GM21529 (cell line): ENCODE results near the gene UBE2R2.
"Not testable (repeated sequence)": the region's sequence is repeated elsewhere in the genome, so short reads cannot be mapped to it uniquely, and the experiment has no call there.

Experiments
- ATAC-seq: cut with Tn5 transposase; IDR thresholded peaks from one replicate; pipeline ENCODE4 v1.9.1; 2021; ENCODE audit not compliant: unreplicated experiment

Gene UBE2R2

DNA sequence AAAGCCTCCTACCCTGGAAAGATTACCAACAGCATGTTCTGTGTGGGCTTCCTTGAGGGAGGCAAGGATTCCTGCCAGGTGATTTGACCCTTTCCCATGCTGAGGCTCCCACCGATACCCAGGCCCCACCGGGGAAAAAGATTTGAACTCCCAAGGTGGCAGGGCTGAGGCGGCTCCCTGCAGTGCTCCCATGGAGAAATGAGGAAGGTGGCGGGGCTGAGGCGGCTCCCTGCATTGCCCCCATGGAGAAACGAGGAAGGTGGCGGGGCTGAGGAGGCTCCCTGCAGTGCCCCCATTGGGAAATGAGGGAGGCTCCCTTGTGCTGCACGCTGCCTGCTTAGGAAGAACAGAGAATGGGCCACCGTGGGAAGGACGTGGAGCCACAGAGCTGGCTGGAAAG lies 18.4 kb upstream of the UBE2R2 start:
- ATAC-seq: no peak

- ATAC-seq: no peak
Measured at GRCh38 chr9:33799928-33800704, 16.8 kb upstream of the UBE2R2 start.

DNA sequence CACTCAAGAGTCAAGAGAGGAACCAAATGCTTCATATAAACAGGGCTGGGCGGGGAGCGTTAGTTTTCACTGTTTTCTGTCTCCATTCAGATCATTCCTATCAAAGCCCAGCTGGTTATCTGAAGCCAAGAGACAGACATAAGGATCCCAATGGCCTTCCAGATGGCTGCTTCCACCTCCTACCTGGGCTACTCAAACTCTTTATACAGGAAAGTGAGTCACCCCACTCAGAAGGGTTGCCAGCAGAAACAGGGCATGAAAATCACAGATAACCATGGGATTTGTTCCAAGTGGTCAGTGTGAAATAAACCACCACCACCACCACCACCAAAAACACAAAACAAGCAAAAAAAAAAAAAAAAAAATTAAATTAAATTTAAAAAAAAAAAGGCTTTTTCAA lies 16.1 kb upstream of the UBE2R2 start:
- ATAC-seq: no peak

GRCh38 chr9:33801943-33802500 lies 14.9 kb upstream of the UBE2R2 start:
- not testable (repeated sequence) for ATAC-seq

DNA sequence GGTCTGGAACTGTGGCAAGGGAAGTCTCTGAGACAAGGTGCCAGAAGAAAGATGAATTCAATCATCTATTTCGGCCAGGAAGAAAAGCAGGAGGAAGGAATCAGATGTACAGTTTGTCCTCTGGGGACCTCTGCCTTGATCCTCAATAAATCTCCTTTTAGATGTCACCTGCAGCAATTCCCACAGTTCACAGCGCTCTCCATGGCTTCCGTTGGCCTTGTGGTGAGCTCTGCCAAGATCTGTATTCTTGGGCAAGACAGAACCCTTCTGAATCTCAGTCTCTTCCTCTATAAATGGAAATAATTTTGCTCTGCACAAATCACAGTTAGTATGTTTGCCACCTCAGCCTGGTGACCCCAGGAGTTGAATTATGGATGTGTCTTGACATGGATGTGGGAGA lies 12.8 kb upstream of the UBE2R2 start:
- ATAC-seq: not testable (repeated sequence)

DNA sequence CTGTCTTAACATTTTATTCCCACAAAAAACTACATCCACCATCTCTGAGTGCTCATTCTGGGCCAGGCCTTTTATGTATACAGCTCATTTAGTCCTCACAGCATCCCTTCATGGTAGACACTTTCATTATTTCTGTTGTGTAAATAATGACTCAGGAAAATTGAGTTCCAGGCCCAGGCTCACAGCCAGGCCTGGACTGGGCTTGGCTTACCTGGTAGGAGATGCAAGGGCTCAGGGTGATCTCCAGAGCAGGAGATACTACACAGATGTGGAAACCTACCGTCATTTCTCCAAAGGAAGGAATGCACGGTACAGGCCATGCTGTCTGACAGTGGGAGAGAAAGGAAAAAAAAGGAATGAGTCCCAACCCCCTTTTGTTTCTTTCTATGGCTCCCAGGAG lies 9.8 kb upstream of the UBE2R2 start:
- not testable (repeated sequence) for ATAC-seq

DNA sequence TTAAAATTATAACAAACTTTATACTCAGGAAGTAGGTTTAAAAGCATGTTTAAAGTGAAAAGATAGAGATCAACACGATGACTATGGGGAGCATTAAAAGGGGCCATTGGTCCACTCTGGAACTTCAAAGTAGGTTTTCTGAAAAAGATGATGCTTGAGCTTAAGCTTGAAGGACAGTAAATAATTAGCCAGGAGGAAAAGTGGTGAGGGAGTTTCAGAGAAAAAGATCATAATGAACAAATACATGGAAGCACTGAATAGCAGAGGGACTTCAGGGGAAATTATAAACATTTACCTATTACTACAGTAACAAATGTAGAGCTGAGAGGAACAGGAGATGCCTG lies 8.0 kb upstream of the UBE2R2 start:
- ATAC-seq: not testable (repeated sequence)

GRCh38 chr9:33809506-33809905 lies 7.5 kb upstream of the UBE2R2 start:
- no peak for ATAC-seq

GRCh38 chr9:33813712-33814641 lies 3.0 kb upstream of the UBE2R2 start:
- no peak for ATAC-seq

GRCh38 chr9:33815781-33816180 lies 1.2 kb upstream of the UBE2R2 start:
- ATAC-seq: no peak

DNA sequence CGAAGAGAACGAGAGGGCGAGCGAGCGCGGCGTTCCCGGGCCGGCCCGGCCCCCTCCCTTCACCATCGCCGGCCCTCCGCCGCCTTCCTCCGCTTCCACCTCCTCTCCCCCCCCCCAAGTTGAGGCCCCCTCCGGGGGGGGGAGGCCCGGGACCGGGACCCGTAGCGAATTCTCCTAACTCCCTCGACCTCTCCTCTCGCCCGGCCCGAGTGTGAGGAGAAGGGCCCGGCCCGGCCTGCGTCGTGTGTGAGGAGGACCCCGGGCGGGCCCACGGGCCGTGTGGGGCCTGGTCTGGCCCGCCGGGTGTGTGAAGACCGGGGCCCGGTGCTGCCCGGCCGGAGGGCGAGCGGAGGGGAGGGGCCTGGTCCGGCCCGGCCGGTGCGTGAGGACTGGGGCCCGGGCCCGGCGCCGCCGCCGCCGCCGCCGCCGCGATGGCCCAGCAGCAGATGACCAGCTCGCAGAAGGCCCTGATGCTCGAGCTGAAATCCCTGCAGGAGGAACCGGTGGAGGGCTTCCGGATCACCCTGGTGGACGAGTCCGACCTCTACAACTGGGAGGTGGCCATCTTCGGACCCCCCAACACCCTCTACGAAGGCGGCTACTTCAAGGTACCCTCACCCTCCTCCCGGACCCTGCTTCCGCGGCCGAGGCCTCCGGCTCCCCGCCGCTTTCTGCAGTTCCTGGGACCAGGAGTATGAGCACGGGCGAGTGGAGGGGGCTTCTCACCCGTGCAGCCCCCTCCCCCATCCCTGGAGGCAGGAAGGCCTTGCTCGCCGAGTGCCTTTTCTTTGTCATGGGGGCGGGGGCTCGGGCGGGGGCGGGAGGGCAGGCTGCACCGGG lies 587 bp downstream of the UBE2R2 start:
- peak; percentile 18 for ATAC-seq

DNA sequence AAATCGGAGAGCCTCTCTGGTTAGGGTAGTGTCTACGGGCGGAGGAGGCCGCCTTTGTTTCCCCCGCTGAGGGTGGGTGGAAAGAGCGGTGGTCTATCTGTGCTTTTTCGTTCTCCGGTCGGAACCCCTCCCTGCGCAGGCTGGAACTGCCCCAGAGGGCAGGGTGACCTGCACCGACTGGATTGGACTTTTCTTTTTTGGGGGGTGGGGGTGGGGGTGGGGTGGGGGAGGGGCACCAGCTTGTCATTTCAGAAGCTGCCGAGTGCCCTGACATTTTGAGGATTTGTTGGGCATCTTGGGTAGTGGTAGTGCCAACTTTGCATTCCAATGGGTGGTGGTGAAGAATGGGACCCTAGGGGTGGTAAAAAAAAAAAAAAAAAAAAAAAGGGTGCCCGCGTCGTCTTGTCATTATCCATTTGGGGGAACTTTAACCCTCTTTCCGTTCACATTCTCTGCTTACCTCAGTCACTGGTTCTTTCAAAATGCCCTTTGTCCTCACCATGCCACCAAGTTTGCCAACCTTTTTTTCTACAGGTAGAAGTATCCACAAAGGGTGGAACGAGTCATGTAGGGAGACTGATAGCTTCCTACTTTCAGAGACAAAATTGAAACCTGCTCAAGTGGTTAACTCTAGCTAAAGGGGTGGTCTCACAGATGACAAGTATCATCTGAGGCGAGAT lies 1.3 kb downstream of the UBE2R2 start:
- ATAC-seq: peak; percentile 7

DNA sequence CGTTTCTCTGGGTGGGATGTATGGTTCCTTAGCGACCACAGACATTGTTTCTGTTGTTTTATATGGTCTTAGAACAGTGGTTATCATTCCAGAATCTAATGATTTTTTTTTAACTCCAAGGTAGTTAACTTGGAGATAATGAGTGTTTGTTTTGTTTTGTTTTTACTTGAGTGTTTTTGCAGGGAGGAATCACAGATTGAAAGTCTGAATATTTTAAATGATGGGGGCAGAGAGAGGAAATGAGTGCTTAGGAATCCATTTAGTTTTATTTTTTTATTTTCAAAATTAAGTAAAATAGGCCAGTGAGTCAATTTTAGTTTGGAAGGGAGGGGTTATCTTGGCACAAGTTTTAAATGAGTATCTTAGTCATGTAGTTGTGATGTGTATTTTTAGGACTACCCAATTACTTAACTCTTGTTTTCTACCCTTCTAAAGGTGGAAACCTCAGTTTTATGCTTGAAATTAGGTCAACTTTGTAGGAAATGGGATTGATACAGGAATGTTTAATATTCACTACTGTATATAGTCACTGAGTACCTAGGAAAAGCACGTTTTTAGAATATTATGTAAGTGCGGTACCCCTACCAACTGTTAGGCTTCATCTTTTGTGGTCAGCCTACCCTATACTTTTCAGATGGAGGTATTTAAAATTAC lies 2.0 kb downstream of the UBE2R2 start:
- no peak for ATAC-seq

GRCh38 chr9:33820231-33820745 lies 3.3 kb downstream of the UBE2R2 start:
- ATAC-seq: no peak

DNA sequence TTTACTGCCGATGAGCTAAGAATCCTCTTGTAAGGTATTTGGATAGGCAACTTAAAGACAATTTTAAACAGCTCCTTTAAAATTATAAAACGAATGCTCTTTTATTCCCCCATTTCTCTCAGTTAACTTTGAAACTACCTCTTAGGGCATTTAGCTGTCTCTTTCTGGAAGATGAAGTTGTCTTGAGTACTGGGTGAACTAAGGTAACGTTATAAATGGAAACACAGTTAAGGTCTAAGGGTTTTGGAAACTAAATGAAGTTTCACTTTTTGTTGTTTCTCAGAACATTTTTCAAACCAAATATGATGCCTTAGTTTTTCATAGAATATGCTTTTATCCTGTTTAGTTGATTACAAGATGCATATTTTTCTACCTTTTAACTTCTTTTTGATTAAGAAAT lies 6.8 kb downstream of the UBE2R2 start:
- no peak for ATAC-seq

GRCh38 chr9:33827285-33827684 lies 10.3 kb downstream of the UBE2R2 start:
- not testable (repeated sequence) for ATAC-seq

DNA sequence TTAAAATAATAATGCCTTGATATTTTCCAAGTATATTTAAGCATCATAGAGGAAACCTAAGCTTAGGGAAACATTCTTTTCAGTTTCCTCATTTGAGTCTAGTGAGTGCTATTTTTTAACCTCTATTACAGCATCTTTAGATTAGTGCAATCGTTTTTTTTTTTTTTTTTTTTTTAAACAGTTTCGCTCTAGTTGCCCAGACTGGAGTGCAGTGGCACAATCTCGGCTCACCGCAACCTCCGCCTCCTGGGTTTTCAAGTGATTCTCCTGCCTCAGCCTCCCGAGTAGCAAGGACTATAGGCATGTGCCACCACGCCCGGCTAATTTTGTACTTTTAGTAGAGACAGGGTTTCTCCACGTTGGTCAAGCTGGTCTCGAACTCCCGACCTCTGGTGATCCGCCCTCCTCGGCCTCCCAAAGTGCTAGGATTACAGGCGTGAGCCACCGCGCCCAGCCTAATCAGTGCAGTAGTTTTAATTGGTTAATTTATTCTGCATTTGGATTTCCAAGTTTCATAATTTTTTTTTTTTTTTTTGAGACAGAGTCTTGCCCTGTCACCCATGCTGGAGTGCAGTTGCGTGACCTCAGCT lies 12.8 kb downstream of the UBE2R2 start:
- not testable (repeated sequence) for ATAC-seq

- ATAC-seq: no peak
Measured at GRCh38 chr9:33835625-33836260, 18.8 kb downstream of the UBE2R2 start.

DNA sequence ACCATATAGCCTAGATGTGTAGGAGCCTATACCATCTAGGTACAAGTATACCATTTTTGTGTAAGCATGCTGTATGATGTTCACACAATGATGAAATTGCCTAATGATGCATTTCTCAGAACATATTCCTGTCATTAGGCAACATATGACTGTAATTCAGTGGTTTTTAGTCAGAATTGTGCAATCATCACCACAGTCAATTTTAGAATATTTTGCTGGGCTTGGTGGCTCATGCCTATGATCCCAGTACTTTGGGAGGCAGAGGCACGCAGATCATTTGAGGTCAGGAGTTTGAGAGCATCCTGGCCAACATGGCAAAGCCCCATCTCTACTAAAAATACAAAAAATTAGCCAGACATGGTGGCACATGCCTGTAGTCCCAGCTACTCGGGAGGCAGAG lies 19.3 kb downstream of the UBE2R2 start:
- not testable (repeated sequence) for ATAC-seq
